HCT116 (cell line): ENCODE measurements around the gene DCUN1D2. TPM values are rescaled to one million over a fixed set of nuclear protein-coding genes. Genes with fewer than 3 reads are reported as not detected.

Experiments used
- ATAC-seq: fragments of 200-7000 bp; cut with Tn5 transposase; 2 replicates; pipeline ENCODE4 v1.9.1; 2020; ENCODE audit warnings: mild to moderate bottlenecking, moderate library complexity
- BruUV-seq: library from RNA; stranded (reverse); fragments of 400-500 nt; replicated peaks from 2 replicates; lab custom pipeline; 2021; lab: Mats Ljungman, UMichigan
- CTCF ChIA-PET: fragments of 300-600 bp; sonication (Branson Sonifier 250); formaldehyde crosslinking; loops from one replicate; lab custom pipeline; 2021; ENCODE audit warnings: antibody characterized with exemption; lab: Charles Lee
- POLR2A ChIA-PET: fragments of 300-600, 350-600 bp; sonication (Branson Sonifier 250); formaldehyde crosslinking; loops from one replicate; lab custom pipeline; 2021; ENCODE audit warnings: antibody characterized with exemption; lab: Charles Lee
- RAD21 ChIA-PET, 2 experiments: fragments of 300-600 bp; sonication (Branson Sonifier 250); formaldehyde crosslinking; loops; one replicate each; lab custom pipeline; 2023; ENCODE audit warnings: low total read pairs in 2 of 2; ENCODE audit not compliant: uncharacterized antibody in 2 of 2, unreplicated experiment in 2 of 2, low non-redundant PET in 1 of 2; lab: Charles Lee
- DNase-seq: peaks from one replicate; pipeline ENCODE4 v3.0.0-alpha.2; 2010; ENCODE audit warnings: low read depth, low spot score
- H2AFZ ChIP-seq: fragments of 200-600 bp; shearing (Covaris generic), sonication (generic); 2 replicates; pipeline ENCODE4 v1.6.1; 2017; ENCODE audit warnings: low read depth, mixed run types, mixed read lengths, antibody characterized with exemption, low read length; ENCODE audit not compliant: poor library complexity, severe bottlenecking
- H3K27ac ChIP-seq: 2 replicates; pipeline ENCODE4 v1.5.1; 2012; ENCODE audit warnings: low read depth, low read length
- H3K27me3 ChIP-seq: fragments of 200-600 bp; sonication (generic); 2 replicates; pipeline ENCODE4 v1.6.1; 2016; ENCODE audit warnings: mixed run types, low read length, mixed read lengths; ENCODE audit not compliant: insufficient read depth
- H3K36me3 ChIP-seq, 2 experiments: fragments of 200-500 bp in 1 of 2; fragments of 200-600 bp in 1 of 2; sonication (Bioruptor generic) in 1 of 2; sonication (generic) in 1 of 2; 2 replicates each; pipeline versions ENCODE4 v1.5.1 to v1.6.1; 2014 to 2016; ENCODE audit warnings: low read length in 2 of 2, inconsistent platforms in 1 of 2, mixed read lengths in 1 of 2, mixed run types in 1 of 2; ENCODE audit not compliant: insufficient read depth in 2 of 2, control insufficient read depth in 1 of 2
- H3K4me1 ChIP-seq, 2 experiments: fragments of 200-600 bp in 1 of 2; sonication (generic) in 1 of 2; 2 replicates each; pipeline versions ENCODE4 v1.5.1 to v1.6.1; 2012 to 2017; ENCODE audit warnings: low read length in 2 of 2, inconsistent platforms in 1 of 2, mild to moderate bottlenecking in 1 of 2, mixed read lengths in 1 of 2, mixed run types in 1 of 2, moderate library complexity in 1 of 2; ENCODE audit not compliant: insufficient read depth in 2 of 2, control insufficient read depth in 1 of 2
- H3K4me2 ChIP-seq: fragments of 200-600 bp; sonication (generic); 2 replicates; pipeline ENCODE4 v1.6.1; 2017; ENCODE audit warnings: mixed run types, low read length, mixed read lengths
- H3K4me3 ChIP-seq, 2 experiments: fragments of 200-600 bp in 1 of 2; sonication (generic) in 1 of 2; replicated peaks in 1 of 2; 2 replicates each; pipeline ENCODE4 v1.5.1; 2011 to 2016; ENCODE audit warnings: low read length in 2 of 2, control low read depth in 1 of 2, low read depth in 1 of 2, mild to moderate bottlenecking in 1 of 2, mixed read lengths in 1 of 2, mixed run types in 1 of 2
- H3K79me2 ChIP-seq: fragments of 200-600 bp; sonication (generic); 2 replicates; pipeline ENCODE4 v1.6.1; 2017; ENCODE audit warnings: mild to moderate bottlenecking, mixed run types, low read length, moderate library complexity, mixed read lengths; ENCODE audit not compliant: insufficient read depth
- H3K9ac ChIP-seq: fragments of 200-600 bp; sonication (generic); 2 replicates; pipeline ENCODE4 v1.6.1; 2016; ENCODE audit warnings: low read length, mixed read lengths
- H3K9me2 ChIP-seq: fragments of 200-600 bp; sonication (generic), shearing (Covaris generic); 2 replicates; pipeline ENCODE4 v1.6.1; 2017; ENCODE audit warnings: mixed run types, mild to moderate bottlenecking, moderate library complexity; ENCODE audit not compliant: insufficient read depth
- H3K9me3 ChIP-seq, 2 experiments: fragments of 200-500 bp in 1 of 2; fragments of 200-600 bp in 1 of 2; sonication (Bioruptor generic) in 1 of 2; sonication (generic) in 1 of 2; 2 replicates each; pipeline ENCODE4 v1.6.1; 2014 to 2017; ENCODE audit warnings: low read length in 2 of 2, mixed read lengths in 2 of 2, inconsistent platforms in 1 of 2, low read depth in 1 of 2, mild to moderate bottlenecking in 1 of 2, mixed run types in 1 of 2, moderate library complexity in 1 of 2; ENCODE audit not compliant: control insufficient read depth in 1 of 2, insufficient read depth in 1 of 2
- H4K20me1 ChIP-seq: fragments of 200-600 bp; sonication (generic), shearing (Covaris generic); 2 replicates; pipeline ENCODE4 v1.6.1; 2017; ENCODE audit warnings: mixed run types, mild to moderate bottlenecking, moderate library complexity; ENCODE audit not compliant: insufficient read depth
- CEBPB ChIP-seq: IDR thresholded peaks from 2 replicates; pipeline ENCODE4 v1.6.1; 2012; ENCODE audit warnings: low read depth
- CTCF ChIP-seq, 3 experiments: fragments of 200-600 bp in 1 of 3; sonication (generic) in 1 of 3; IDR thresholded peaks in 2 of 3; conservative IDR thresholded peaks in 1 of 3; 2 replicates each; pipeline ENCODE4 v1.5.1; 2012 to 2017; ENCODE audit warnings: low read depth in 2 of 3, low read length in 2 of 3, antibody characterized with exemption in 1 of 3, borderline replicate concordance in 1 of 3, control low read depth in 1 of 3, mild to moderate bottlenecking in 1 of 3, mixed read lengths in 1 of 3, mixed run types in 1 of 3, moderate library complexity in 1 of 3; ENCODE audit not compliant: insufficient read depth in 1 of 3
- EZH2 ChIP-seq: fragments of 200-600 bp; sonication (generic); IDR thresholded peaks from 2 replicates; pipeline ENCODE4 v1.6.1; 2017; ENCODE audit warnings: antibody characterized with exemption, mixed run types
- MAX ChIP-seq: IDR thresholded peaks from 2 replicates; pipeline ENCODE4 v1.6.1; 2012
- POLR2AphosphoS5 ChIP-seq: IDR thresholded peaks from 2 replicates; pipeline ENCODE4 v1.6.1; 2011; ENCODE audit warnings: mild to moderate bottlenecking, low read depth, low read length, moderate library complexity
- RAD21 ChIP-seq: IDR thresholded peaks from 2 replicates; pipeline ENCODE4 v1.6.1; 2012; ENCODE audit warnings: low read depth, mild to moderate bottlenecking
- REST ChIP-seq: IDR thresholded peaks from 2 replicates; pipeline ENCODE4 v1.6.1; 2012; ENCODE audit warnings: low read depth
- ZNF274 ChIP-seq: fragments of 200-500 bp; sonication (Bioruptor generic); IDR thresholded peaks from 2 replicates; pipeline ENCODE4 v1.6.1; 2014; ENCODE audit warnings: mild to moderate bottlenecking, low read depth, low read length, inconsistent platforms
- intact Hi-C: fragments of 100-400 bp; cut with micrococcal nuclease; formaldehyde crosslinking; loops from 2 replicates; pipeline ENCODE4 v1.10.0; 2022
- total RNA-seq: library from RNA; stranded (reverse); gene quantifications from one replicate; pipeline ENCODE4 v1.2.1, GENCODE V29; 2021; ENCODE audit not compliant: unreplicated experiment

The DCUN1D2 gene
- total RNA-seq, 1 experiment from 2014 or later = 25.4 TPM

GRCh38 chr13:113535381-113535781 is 44.9 kb upstream of the DCUN1D2 start:
- no peak for ATAC-seq
- BruUV-seq = no TSS peak

GRCh38 chr13:113534236-113534860 is 43.8 kb upstream of the DCUN1D2 start:
- Histone ChIP-seq H3K4me2 (no peak overlapping the region), H4K20me1 (no peaks in the 10 kb centered on the region), H3K9me3 (no peaks in the 10 kb centered on the region)
- ATAC-seq (no peak), DNase-seq (no peak)
- TF ChIP-seq REST (no peak), EZH2 (no peak), CTCF (IDR thresholded peaks at IDR 0.05 in 2 of 3, conservative IDR thresholded peaks at IDR 0.05 in 1 of 3; ENCODE audit: borderline replicate concordance in 1 of 3, insufficient read depth in 1 of 3, low read depth in 2 of 3, low read length in 2 of 3) (no peak), MAX (no peak), RAD21 (no peak), CEBPB (no peak)
- TF ChIP-seq, all 23 proteins: peak for 0
- Histone ChIP-seq H3K79me2 (no peaks in the 10 kb centered on the region), H3K27ac (no peak overlapping the region), H3K4me3 (no peak overlapping the region), H3K36me3 (peaks cover 5 to 6% of the 10 kb centered on the region in 2 experiments; a peak in 2 of 4 replicates), H3K9ac (no peak overlapping the region), H3K9me2 (no peaks in the 10 kb centered on the region), H2AFZ (no peak overlapping the region), H3K27me3 (no peaks in the 10 kb centered on the region), H3K4me1 (peaks cover 0 to 9% of the 10 kb centered on the region in 2 experiments; a peak in 2 of 4 replicates)
- ChIA-PET RAD21 (no interaction called here), CTCF (no interaction called here), POLR2A (no interaction called here)
- no TSS peak for BruUV-seq
- intact Hi-C loops = no loop called here

More at GRCh38 chr13:113535381-113535781, 44.9 kb upstream of the DCUN1D2 start:
- no peak for DNase-seq
- Histone ChIP-seq H3K9me3 (no peaks in the 10 kb centered on the region), H3K36me3 (no peaks in the 10 kb centered on the region; a peak in 2 of 4 replicates), H3K9me2 (no peaks in the 10 kb centered on the region), H2AFZ (no peak overlapping the region), H4K20me1 (no peaks in the 10 kb centered on the region), H3K4me2 (no peak overlapping the region), H3K79me2 (no peaks in the 10 kb centered on the region)
- ChIA-PET POLR2A (no interaction called here), CTCF (no interaction called here)
- intact Hi-C loops = no loop called here
- TF ChIP-seq POLR2AphosphoS5 (no peak), ZNF274 (no peak)
- TF ChIP-seq, all 23 proteins: peak for 0
- Histone ChIP-seq H3K27ac (no peak overlapping the region), H3K4me3 (no peak overlapping the region), H3K9ac (no peak overlapping the region), H3K27me3 (no peaks in the 10 kb centered on the region), H3K4me1 (peaks cover 0 to 9% of the 10 kb centered on the region in 2 experiments; a peak in 2 of 4 replicates)
- RAD21 ChIA-PET = no interaction called here
